Effector CD8-positive, alpha-beta T cell (primary cell): Measurements from ENCODE around the gene PPP1R3D.
A peak's percentile ranks its signal among the peaks of the same experiment; 100 is the strongest.
"Not testable (repeated sequence)": the region's sequence is repeated elsewhere in the genome, so short reads cannot be mapped to it uniquely, and the experiment has no call there.

ENCODE experiments used
- DNase-seq: peaks from one replicate; lab custom pipeline; 2025; lab: John Stamatoyannopoulos, UW
- total RNA-seq, 4 experiments: gene quantifications; one replicate each; lab custom pipeline; 2026; lab: John Stamatoyannopoulos, UW

The PPP1R3D gene, protein sequence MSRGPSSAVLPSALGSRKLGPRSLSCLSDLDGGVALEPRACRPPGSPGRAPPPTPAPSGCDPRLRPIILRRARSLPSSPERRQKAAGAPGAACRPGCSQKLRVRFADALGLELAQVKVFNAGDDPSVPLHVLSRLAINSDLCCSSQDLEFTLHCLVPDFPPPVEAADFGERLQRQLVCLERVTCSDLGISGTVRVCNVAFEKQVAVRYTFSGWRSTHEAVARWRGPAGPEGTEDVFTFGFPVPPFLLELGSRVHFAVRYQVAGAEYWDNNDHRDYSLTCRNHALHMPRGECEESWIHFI
- total RNA-seq = 13.7 to 21.6 (median 20.4) reads per million in 4 experiments

DNA sequence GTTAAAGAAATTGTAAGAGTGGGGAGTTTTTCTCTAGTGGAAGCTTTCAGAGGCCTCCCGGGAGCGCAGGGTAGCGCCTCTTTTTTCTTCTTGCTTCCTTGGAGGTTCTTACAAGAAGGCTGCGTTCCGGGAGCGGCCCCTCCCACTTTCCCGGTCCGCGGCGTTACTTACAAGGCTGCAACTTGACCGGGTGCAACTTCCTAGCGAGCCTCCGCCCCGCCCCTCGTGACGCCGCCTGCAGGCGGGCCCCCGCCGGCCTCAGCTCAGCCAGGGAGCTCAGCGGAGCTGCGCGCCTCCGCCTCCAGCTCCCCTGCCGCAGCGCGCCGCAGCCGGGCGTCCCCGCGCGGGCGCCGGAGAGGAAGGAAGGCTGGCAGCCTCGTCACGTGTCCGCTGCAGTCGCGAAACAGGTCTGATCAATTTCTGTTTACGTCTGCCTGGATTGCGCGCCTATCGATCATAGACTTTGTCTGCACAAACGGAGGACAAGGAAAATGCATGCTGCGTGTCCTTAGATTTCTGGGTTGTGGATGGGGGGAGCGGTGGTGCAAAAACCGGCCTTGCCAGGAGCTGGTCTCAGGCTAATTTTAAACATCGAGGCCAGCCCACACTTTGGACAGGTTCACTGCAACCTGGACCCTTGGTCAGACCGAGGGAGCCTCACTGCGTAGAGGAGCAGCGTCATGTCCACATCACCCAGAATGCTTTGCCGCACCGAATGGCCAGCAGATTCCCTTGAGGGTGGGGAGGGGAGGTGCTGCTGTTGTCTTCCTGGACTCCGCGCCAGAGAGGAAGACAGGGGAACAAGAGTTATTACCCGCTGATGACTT, at the start of gene PPP1R3D, which contains the start of gene FAM217B:
PPP1R3D (minus strand) TSS at position 177 of the 827 bp plus-strand sequence. CDS start 374 bp downstream, outside the sequence.
FAM217B (plus strand) TSS at position 261 of the 827 bp plus-strand sequence. CDS start 3,555 bp downstream, outside the sequence.
- peak; percentile 68 for DNase-seq

DNA sequence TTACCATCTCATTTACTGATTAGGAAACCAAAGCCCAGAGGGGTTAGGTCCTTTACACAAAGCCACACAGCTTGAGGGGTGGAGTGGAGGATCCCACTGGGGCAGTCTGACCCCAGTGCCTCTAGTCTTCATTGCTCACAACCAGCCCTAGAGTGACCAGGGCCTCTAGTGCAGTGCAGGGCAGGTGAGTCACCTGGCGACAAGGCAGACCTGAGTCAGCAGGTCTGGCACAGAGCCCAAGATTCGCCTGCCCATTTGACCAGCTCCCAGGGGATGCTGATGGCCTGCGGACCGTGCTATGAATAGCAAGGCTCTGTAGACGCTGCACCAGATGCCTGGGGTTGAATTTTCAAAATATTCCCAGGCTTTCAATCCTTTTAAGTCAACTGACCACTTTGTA, 48.0 kb upstream of the PPP1R3D start:
- DNase-seq = no peak

DNA sequence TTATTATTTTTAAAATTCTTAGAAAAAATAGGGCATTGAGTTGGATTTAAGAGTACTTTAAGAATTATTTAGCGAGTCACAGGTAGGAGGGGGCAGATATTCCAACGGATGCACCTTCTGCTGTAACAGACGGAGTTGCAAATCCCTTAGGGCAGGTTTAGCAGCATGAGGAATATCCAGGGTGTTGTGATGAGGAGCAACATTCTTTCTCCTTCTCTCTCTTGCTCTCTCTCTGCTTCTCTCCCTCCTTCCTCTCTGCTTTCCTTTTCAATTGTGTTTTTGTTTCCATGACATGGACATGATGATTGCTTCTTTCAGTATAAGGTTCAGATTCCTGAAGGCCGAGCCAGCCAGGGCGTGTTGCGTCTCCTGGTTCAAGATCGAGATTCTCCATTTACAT, 47.0 kb upstream of the PPP1R3D start:
- DNase-seq = no peak

DNA sequence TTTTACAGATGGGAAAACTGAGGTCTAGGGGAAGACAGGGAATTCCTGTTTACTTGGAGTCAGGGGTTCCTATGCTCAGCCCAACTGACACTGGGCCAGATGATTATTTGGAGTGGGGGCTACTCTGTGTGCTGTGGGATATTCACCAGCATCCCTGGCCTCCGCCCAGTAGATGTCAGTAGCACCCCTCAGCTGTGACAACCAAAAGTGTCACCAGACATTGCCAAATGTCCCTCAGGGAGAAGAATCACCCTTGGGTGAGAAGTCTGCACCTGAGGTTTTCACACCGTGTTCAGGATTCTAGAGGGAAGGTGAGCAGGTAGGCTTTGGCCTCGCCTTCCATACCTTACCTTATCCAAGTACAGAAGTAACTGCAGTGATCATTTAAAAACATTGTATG, 45.8 kb upstream of the PPP1R3D start:
- no peak for DNase-seq

DNA sequence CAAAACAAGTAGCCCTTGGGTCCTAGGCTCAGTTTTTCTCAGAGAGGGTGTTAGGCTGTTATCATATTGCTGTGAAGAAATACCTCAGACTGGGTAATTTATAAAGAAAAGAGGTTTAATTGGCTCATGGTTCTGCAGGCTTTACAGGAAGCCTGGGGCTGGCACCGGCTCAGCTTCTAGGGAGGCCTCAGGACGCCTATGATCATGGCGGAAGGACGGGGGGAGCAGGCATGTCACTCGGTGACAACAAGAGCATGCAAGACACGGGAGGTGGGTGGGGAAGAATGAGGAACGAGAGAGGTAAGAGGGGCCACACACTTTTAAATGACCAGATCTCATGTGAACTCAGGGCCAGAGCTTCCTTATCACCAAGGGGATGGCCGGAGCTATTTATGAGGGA, 45.1 kb upstream of the PPP1R3D start:
- no peak for DNase-seq

DNA sequence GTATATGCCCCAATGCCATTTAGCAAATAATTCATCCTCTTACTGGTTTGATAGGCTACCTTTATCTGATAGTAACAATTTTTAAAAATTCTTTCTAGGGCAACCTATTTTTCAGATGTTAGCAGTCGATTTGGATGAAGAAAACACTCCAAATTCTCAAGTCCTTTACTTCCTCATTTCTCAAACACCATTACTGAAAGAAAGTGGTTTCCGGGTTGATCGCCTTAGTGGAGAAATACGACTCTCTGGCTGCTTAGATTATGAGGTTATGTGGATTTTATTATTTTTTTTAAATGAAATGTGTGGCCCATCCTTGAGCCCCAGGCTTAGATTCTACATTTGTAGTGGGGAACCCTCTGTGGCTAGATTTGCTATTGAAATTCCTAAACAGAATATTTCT, 44.4 kb upstream of the PPP1R3D start:
- DNase-seq = no peak

DNA sequence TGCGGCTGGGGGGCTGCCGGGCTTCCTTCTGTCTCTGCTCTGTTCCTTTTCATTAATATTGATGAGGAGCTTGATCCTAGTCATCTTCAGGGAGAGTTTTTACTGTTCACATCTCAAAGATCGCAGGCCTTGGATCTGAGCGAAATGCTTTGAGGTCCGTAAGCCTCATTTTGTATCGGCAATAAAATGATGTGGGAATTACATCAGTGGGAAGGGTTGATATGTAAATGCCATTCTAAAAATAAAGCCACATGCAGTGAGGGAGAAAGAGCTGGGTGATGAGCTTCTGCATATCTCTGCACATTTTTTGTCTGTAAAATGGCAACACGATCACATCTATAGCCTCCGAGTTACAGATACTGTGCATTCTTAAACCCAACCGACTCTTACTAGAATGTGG, 43.0 kb upstream of the PPP1R3D start:
- DNase-seq = no peak

DNA sequence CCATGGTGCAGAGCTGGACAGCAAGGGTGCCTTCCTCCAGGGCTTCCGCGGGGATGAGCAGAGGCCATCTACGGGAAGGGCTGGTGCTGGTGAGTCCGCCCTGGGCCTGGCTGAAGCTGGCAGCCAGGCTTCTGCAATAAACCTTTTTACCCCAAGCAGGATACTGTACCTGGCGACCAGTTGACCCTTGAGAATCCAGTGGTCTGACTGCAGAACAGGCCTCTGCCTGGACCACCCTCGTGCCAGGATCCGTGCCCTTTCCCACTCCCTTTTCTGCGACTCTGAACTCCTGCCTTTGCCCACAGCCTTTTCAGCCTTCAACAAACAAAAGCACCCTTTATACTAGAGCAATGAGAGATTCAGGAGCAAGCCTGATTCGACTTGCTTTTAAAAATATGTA, 37.0 kb upstream of the PPP1R3D start:
- no peak for DNase-seq

DNA sequence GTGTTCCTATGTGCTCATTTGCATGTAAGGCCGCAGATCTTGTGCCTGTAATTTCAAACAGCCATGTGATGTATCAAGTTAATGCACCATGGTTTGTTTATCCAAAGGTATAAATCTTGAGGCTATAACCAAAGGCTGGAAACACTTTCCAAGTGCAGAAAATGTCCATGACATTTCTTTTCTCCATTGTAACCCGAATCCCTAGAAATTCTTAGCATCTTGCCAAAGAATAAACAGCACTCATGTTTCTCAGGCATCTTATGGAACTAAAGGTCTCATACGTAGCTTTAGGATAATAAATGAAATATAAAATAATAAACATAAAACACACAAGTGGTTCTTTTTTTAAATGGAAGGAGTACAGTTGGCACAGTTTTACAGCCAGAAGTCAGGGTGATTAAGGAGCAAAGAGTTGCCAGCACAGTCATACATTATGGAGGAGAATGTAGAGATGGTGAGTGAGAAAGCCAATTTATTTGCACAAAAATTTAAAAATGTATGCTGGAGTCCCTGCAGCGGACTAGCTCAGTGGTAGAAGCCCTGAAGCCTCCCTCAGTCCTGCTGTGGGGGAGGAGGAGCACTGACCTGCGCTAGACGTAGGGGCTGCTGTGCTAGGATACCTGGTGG, 36.2 kb upstream of the PPP1R3D start:
- no peak for DNase-seq

DNA sequence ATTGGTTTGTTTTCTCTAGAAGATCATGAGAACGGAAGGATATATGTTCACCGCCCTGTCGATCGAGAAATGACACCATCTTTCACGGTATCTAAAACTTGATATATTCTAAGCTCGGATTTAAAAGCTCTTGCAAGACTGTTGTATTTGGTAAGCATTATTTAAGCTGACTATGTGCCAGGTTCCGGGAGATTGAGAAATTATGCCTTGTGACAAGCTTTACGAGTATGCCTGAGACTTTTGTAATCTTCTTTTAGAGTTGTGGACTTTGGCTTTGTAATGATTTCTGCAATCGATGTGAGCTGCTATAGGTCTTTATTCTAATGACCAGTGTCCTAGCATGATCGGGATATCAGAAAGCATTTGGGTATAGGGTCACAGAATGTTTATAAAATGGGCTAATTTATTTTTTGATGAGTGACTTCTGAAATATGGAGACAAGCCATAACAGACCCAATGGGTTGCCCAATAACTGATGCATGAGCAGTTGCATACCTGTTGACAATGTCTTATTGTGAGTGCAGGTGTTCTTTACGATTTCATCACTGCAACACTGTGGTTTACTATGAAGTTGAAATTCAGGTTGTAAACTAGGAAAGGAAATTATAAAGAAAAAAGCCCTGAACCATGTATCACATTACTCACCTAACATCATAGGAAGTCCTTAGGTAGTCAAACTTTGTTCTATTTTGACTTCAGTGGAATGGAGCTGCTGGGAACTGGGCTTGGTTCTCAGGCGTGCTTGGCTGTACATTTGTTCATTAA, 32.1 kb upstream of the PPP1R3D start:
- DNase-seq = no peak

DNA sequence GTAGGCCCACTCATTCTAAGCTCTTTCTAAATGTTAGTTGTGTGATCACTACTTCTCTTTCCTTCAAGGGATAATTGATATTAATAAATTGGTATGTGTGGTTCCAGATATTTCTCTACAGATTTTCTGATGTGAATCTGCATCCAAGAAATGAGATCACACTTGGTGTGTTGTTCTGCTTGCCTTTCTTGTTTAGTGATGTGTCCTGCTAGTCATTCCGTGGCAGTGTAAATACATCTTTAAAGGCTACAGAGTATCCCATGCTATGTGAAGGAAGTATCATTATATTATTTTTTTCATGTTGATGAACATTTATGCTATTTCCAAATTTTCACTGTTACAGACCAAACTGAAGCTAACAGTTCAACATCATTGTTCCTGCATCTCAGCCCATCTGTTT, 31.3 kb upstream of the PPP1R3D start:
- DNase-seq = no peak

DNA sequence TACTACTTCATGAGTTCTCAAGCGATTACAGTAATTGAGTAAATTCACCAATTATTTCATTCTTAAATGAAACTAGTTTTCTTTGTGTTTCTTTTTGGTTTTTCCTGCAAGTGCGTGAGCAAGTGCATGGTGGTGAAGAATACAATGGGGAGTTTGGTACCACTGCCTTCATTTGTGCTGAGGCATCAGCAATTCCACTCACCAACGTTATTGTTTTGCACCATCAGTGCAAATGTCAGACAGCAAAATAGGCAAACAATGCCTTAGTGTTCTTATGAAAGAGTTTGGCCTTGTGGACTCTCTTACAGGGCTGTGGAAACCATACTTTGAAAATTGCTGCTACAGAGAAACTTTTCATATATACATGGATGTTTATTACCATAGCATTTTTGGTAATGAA, 26.3 kb upstream of the PPP1R3D start:
- DNase-seq = no peak

DNA sequence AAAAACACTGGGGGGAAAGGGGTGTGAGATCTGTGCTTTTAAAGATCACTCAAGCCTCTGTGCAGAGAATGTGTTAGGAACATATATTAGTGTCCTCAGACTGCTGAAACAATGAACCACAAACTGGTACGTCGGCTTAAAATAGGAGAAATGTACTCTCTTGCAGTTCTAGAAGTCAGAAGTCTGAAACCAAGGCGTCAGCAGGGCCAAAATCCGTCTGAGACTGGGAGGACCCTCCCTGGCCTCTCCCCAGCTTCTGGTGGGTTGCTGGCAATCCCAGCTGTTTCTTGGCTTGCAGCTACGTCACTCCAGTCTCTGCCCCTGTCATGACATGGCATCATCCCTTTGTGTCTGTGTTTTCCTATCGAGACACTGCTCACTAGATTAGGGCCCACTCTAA, 22.1 kb upstream of the PPP1R3D start:
- no peak for DNase-seq

DNA sequence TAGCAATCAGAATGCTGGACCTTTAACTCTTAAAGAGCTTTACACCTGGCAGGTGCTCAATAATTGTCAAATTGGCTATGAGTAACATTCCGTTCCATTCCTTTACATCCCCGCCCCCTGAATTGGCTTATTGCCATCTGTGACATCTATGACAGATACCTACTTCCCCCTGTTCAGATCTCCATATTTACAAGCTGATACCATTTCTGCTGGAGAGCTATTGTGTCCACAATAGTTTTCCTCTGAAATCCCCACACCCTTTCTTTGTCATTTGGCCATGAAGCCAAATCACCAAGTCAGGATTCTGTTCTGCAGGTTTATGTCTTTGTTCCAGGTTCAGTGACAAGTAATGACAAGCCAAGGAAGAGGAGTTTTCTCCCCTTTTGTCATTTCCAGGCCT, 21.3 kb upstream of the PPP1R3D start:
- no peak for DNase-seq

DNA sequence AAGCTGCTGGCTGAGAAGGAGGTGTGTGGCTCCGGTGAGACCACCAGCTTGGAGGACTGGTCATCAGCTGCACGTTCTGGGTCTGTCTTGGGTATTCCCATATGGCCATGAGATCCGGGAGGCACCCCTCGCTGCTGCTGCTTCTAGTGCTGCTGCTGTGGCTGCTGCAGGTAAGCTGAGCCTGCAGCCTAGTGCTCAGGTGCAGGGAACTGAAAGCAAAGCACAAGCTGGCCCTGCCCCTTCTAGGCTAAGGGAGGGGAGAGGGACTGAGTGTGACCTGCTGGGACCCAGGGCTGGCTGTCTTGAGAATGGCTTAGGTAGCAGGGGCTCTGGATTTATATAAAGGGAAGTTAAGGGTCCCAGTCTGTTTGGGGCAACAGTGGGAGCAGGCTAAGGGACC, 18.5 kb upstream of the PPP1R3D start:
- no peak for DNase-seq

DNA sequence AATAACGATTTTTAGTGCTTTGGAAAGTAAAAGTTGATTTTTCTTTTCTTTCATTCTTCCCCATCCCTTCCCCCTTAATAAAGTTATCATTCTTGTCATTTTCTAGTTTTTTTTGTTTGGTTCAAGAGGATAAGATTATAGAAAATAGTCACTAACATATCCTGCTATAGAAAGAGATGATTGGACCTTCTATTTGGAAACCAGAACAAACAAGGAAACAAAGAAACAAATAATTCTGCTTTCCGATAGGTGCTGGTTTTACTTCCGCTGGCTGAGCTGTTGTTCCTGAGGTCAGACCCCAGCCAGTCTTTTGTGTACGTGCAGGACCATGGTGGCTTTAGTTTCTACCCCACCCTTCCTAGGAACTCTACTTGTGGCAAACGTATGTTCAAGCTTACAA, 18.0 kb upstream of the PPP1R3D start, which contains the start of gene CDH26:
CDH26 (plus strand) TSS at position 301 of the 400 bp plus-strand sequence. CDS start 304 bp downstream, outside the sequence.
- DNase-seq = no peak

DNA sequence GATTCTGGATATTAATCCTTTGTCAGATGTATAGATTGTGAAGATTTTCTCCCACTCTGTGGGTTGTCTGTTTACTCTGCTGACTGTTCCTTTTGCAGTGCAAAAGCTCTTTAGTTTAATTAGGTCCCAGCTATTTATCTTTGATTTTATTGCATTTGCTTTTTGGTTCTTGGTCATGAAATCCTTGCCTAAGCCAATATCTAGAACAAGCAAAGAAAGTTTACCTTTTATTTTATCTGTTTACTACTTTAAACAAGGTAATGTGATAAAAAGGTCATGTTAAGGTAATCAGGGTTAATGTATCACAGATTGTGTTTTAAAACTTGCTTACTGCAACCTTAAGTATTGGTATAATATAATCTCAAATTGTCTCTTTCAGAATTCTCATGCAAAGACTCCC, 17.5 kb upstream of the PPP1R3D start:
- not testable (repeated sequence) for DNase-seq

DNA sequence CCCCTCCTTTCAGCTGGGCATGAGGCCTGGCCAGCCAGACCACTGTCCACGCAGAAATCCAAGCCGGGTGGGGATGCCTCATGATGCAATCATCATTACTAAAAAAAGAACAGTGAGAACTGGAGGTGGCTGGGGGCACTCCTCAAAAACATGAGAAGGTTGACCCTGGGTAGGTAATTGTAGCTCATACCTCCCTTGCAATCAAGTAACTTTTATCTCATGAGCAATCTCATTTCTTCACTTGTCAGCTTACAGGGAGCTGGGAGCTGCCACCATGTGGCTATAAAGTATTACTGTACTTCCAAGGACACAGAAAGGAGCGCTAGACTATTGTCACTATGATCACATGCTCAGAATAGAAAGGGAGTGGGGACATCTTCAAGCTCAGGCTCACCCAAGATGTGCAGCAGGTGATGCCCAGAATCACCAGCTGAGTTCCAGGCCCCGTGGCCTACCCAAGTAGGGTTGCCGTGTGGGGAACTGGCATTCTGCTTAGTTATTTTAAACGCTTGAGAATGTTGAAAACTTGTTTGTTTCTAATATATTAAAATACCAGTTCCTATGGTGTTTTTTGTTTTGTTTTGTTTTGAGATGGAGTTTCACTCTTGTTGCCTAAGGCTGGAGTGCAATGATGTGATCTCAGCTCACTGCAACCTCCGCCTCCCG, 15.2 kb upstream of the PPP1R3D start:
- no peak for DNase-seq

DNA sequence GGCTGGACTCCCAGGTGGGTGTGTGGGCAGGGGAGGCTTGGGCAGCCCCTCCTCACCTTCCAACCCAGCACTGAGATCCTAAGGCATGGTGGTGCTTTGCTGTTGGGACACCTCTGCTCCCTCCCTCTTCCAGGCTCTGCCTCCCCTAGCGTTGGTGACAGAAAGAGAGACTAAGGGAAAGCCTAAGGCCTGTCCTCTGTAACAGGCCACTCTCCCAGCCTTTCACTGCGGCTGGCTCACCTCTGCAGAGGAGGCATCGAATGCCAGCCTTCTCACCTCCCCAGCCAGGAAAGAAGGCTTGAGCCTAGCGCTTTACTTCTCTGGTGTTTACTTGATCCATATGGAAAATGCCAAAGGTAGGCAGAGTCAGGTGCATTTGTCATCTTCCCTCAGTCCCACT, 14.6 kb upstream of the PPP1R3D start:
- no peak for DNase-seq

DNA sequence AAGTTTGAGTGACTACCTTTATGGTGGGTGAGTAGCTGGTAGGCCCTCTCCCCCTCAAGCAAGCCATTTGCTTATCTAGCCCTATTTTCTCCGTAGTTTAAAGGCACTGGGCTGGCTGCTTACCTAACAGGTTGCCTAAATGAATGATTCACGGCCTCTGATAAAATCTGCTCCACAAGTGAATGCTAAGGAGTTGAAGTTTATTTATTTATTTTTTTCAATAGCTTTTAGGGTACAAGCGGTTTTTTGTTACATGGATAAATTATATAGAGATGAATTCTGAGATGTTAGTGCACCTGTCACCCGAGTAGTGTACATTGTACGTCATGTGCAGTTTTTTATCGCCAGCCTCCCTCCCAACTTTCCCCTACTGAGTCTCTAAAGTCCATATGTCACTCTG, 9.8 kb upstream of the PPP1R3D start:
- no peak for DNase-seq
